Vagina (tissue), 2 donors: ENCODE results near the gene SF3B2. TPM values are rescaled to one million over a fixed set of nuclear protein-coding genes. Genes with fewer than 3 reads are reported as not detected.

Experiments
- DNase-seq, 2 donors: peaks; one replicate each; pipeline ENCODE4 v3.0.0-alpha.2; 2017; ENCODE audit errors: extremely low spot score in 2 of 2
- H3K27ac ChIP-seq: fragments of 200-600 bp; sonication (generic); one replicate; pipeline ENCODE4 v1.5.1; 2019
- H3K27me3 ChIP-seq: fragments of 200-600 bp; sonication (generic); one replicate; pipeline ENCODE4 v1.5.1; 2019
- H3K36me3 ChIP-seq, 2 donors: fragments of 200-600 bp; sonication (generic); one replicate each; pipeline ENCODE4 v1.5.1; 2017 to 2019
- H3K4me1 ChIP-seq: fragments of 200-600 bp; sonication (generic); one replicate; pipeline ENCODE4 v1.5.1; 2019
- H3K4me3 ChIP-seq, 2 donors: fragments of 200-600 bp; sonication (generic); 1 replicate in 1 of 2; 2 replicates in 1 of 2; pipeline ENCODE4 v1.5.1; 2016 to 2019
- H3K9me3 ChIP-seq: fragments of 200-600 bp; sonication (generic); one replicate; pipeline ENCODE4 v1.5.1; 2019
- CTCF ChIP-seq, 3 experiments: fragments of 450-650 bp in 2 of 3; fragments of 200-600 bp in 1 of 3; sonication (generic) in 1 of 3; IDR thresholded peaks; one replicate each; pipeline ENCODE4 v1.5.1; 2017 to 2019; ENCODE audit warnings: antibody characterized with exemption in 3 of 3, mild to moderate bottlenecking in 2 of 3, moderate library complexity in 2 of 3
- POLR2A ChIP-seq, 2 donors: fragments of 450-650 bp; IDR thresholded peaks; one replicate each; pipeline ENCODE4 v1.6.1; 2017; ENCODE audit warnings: antibody characterized with exemption in 2 of 2, mild to moderate bottlenecking in 2 of 2, moderate library complexity in 2 of 2
- POLR2AphosphoS5 ChIP-seq, 2 donors: sonication (generic); formaldehyde crosslinking; IDR thresholded peaks; one replicate each; pipeline ENCODE4 v1.9.0; 2017; ENCODE audit warnings: antibody characterized with exemption in 2 of 2, mild to moderate bottlenecking in 2 of 2, low read depth in 1 of 2; ENCODE audit not compliant: insufficient read depth in 1 of 2
- intact Hi-C: fragments of 100-400 bp; cut with DNase I; formaldehyde crosslinking; loops from one replicate; pipeline ENCODE4 v1.15.1; 2023
- total RNA-seq: library from RNA; depleted of rRNA; stranded (reverse); fragments of >200 nt; gene quantifications from one replicate; pipeline ENCODE4 v1.2.3, GENCODE V29; 2016

The SF3B2 gene
- total RNA-seq, 1 donor from 2014 or later = 107 TPM

GRCh38 chr11:66063900-66064299, 11.7 kb downstream of the SF3B2 start:
- no peak for DNase-seq
- Histone ChIP-seq H3K27me3 (no peaks in the 10 kb centered on the region), H3K9me3 (no peaks in the 10 kb centered on the region), H3K36me3 (peaks cover 6 to 94% of the 10 kb centered on the region in 2 donors), H3K4me3 (no peak overlapping the region), H3K4me1 (peaks cover 12% of the 10 kb centered on the region), H3K27ac (no peak overlapping the region)
- intact Hi-C loops = no loop called here
- TF ChIP-seq CTCF (IDR thresholded peaks at IDR 0.05) (no peak), POLR2A (IDR thresholded peaks at IDR 0.05) (no peak), POLR2AphosphoS5 (IDR thresholded peaks at IDR 0.05; ENCODE audit: insufficient read depth in 1 of 2, low read depth in 1 of 2) (no peak)

GRCh38 chr11:66064571-66064970, 12.4 kb downstream of the SF3B2 start:
- no peaks in the 10 kb centered on the region for H3K27me3 ChIP-seq
- H3K4me1 ChIP-seq = peaks cover 18% of the 10 kb centered on the region
- no peak overlapping the region for H3K27ac ChIP-seq
- peaks cover 3 to 87% of the 10 kb centered on the region in 2 donors for H3K36me3 ChIP-seq
- intact Hi-C loops = no loop called here
- H3K9me3 ChIP-seq = no peaks in the 10 kb centered on the region
- no peak for DNase-seq
- TF ChIP-seq POLR2AphosphoS5 (IDR thresholded peaks at IDR 0.05; ENCODE audit: insufficient read depth in 1 of 2, low read depth in 1 of 2) (no peak), CTCF (IDR thresholded peaks at IDR 0.05) (no peak), POLR2A (IDR thresholded peaks at IDR 0.05) (no peak)
- H3K4me3 ChIP-seq = no peak overlapping the region

DNA sequence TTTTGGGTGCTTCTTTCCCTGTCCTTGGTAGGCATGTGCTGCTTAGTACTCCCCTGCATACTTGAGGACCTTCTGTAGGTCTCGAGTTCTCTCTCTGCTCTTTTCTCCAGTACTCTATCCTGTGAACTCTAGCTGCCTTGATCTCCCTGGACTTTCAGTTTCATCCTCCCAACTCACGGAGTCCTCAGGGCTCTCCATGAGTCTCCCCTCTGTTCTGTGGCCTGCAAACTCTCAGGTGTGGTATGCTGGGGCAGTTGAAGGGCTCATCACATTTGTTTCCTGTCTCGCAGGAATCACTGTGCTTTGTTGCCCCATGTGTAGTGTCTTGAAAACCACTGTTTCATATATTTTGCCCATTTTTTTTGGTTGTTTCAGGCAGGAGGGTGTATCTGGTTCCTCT, 14.6 kb downstream of the SF3B2 start:
- intact Hi-C loops = no loop called here
- TF ChIP-seq POLR2A (IDR thresholded peaks at IDR 0.05) (no peak), CTCF (IDR thresholded peaks at IDR 0.05) (no peak), POLR2AphosphoS5 (IDR thresholded peaks at IDR 0.05; ENCODE audit: insufficient read depth in 1 of 2, low read depth in 1 of 2) (no peak)
- no peak for DNase-seq
- H3K9me3 ChIP-seq = no peaks in the 10 kb centered on the region
- no peaks in the 10 kb centered on the region for H3K27me3 ChIP-seq
- no peak overlapping the region for H3K27ac ChIP-seq
- H3K36me3 ChIP-seq = peaks cover 0 to 65% of the 10 kb centered on the region in 2 donors
- no peak overlapping the region for H3K4me3 ChIP-seq
- H3K4me1 ChIP-seq = peaks cover 27% of the 10 kb centered on the region

DNA sequence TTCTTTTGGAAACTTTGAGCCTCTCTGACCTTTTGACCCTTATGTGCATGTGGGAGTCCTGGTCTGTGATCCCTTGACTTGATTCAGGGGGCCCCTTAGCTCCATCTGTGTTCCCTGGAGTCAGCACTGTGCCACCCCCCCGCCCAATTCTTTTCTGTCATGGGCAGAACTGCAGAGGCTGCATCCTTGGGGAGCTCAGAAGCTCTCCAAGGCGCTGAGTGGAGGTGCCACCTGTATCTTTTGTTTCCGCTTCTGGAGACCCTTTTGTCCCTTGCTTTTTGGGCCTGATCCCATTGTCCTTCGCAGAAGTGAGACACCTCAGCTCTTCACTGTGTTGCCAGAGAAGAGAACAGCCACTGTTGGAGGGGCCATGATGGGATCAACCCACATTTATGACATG, 15.5 kb downstream of the SF3B2 start:
- H3K36me3 ChIP-seq = peaks cover 0 to 56% of the 10 kb centered on the region in 2 donors
- H3K9me3 ChIP-seq = no peaks in the 10 kb centered on the region
- no peak overlapping the region for H3K4me3 ChIP-seq
- intact Hi-C loops = no loop called here
- DNase-seq = no peak
- TF ChIP-seq POLR2AphosphoS5 (IDR thresholded peaks at IDR 0.05; ENCODE audit: insufficient read depth in 1 of 2, low read depth in 1 of 2) (no peak), POLR2A (IDR thresholded peaks at IDR 0.05) (no peak), CTCF (IDR thresholded peaks at IDR 0.05) (no peak)
- H3K27me3 ChIP-seq = no peaks in the 10 kb centered on the region
- H3K4me1 ChIP-seq = peaks cover 35% of the 10 kb centered on the region
- H3K27ac ChIP-seq = no peak overlapping the region

GRCh38 chr11:66068154-66068821, 16.1 kb downstream of the SF3B2 start:
- Histone ChIP-seq H3K36me3 (peaks cover 0 to 50% of the 10 kb centered on the region in 2 donors), H3K27ac (peak overlapping the region; percentile 90), H3K4me3 (no peak overlapping the region), H3K4me1 (peaks cover 41% of the 10 kb centered on the region), H3K27me3 (no peaks in the 10 kb centered on the region), H3K9me3 (no peaks in the 10 kb centered on the region)
- TF ChIP-seq POLR2A (IDR thresholded peaks at IDR 0.05) (no peak), CTCF (IDR thresholded peaks at IDR 0.05) (peak; percentile 40 to 81 (median 49)), POLR2AphosphoS5 (IDR thresholded peaks at IDR 0.05; ENCODE audit: insufficient read depth in 1 of 2, low read depth in 1 of 2) (peak in 1 of 2 donors; percentile 34)
- no peak for DNase-seq
- intact Hi-C loops = no loop called here
